ENCODE measurements around the gene RETSAT. TPM values are rescaled to one million over a fixed set of nuclear protein-coding genes. Genes with fewer than 3 reads are reported as not detected.
A peak's percentile ranks its signal among the peaks of the same experiment; 100 is the strongest.
"Not testable (repeated sequence)": the region's sequence is repeated elsewhere in the genome, so short reads cannot be mapped to it uniquely, and the experiment has no call there.

The RETSAT gene
- total RNA-seq, 1 experiment from 2014 or later: 32.3 TPM

GRCh38 chr2:85344356-85344954, 9.9 kb downstream of the RETSAT start:
- H3K27ac Mint-ChIP-seq (ENCODE audit: unreplicated experiment): no peak overlapping the region
- peaks cover 3% of the 10 kb centered on the region; the same call in 1 of the 2 replicates for H3K36me3 ChIP-seq (ENCODE audit: control insufficient read depth, insufficient read depth, low read length)

GRCh38 chr2:85343207-85343895, 11.0 kb downstream of the RETSAT start:
- CTCF ChIA-PET; H3K4me3 Mint-ChIP-seq (ENCODE audit: unreplicated experiment); H3K27ac Mint-ChIP-seq (ENCODE audit: unreplicated experiment); H3K36me3 ChIP-seq (ENCODE audit: control insufficient read depth, insufficient read depth, low read length); H3K9me3 ChIP-seq; intact Hi-C loops (cut with micrococcal nuclease; ENCODE audit: unreplicated experiment); H3K4me1 Mint-ChIP-seq (ENCODE audit: low read depth, unreplicated experiment); H3K27me3 ChIP-seq (replicated peaks; ENCODE audit: control insufficient read depth, insufficient read depth, low read length); H3K4me3 ChIP-seq (ENCODE audit: low read depth, low read length); POLR2A ChIA-PET; H3K27me3 Mint-ChIP-seq (ENCODE audit: insufficient read depth, unreplicated experiment); BruUV-seq (replicated peaks); H3K9me3 Mint-ChIP-seq (ENCODE audit: unreplicated experiment): not testable (repeated sequence)
- DNase-seq: peak in 1 of 2 experiments; percentile 13
- H3K36me3 Mint-ChIP-seq (ENCODE audit: insufficient read depth, unreplicated experiment): peaks cover 10% of the 10 kb centered on the region
- peaks cover 14% of the 10 kb centered on the region for H3K4me1 ChIP-seq

More at GRCh38 chr2:85344356-85344954, 9.9 kb downstream of the RETSAT start:
- intact Hi-C loops (cut with micrococcal nuclease; ENCODE audit: unreplicated experiment): no loop called here
- Histone ChIP-seq H3K4me3 (ENCODE audit: low read depth, low read length) (no peak overlapping the region), H3K9me3 (no peaks in the 10 kb centered on the region), H3K4me1 (peaks cover 14% of the 10 kb centered on the region), H3K27me3 (replicated peaks; ENCODE audit: control insufficient read depth, insufficient read depth, low read length) (no peaks in the 10 kb centered on the region)
- H3K4me1 Mint-ChIP-seq (ENCODE audit: low read depth, unreplicated experiment): peaks cover 13% of the 10 kb centered on the region
- POLR2A ChIA-PET: no interaction called here
- DNase-seq: no peak
- CTCF ChIA-PET: no interaction called here
- no peak overlapping the region for H3K4me3 Mint-ChIP-seq (ENCODE audit: unreplicated experiment)
- BruUV-seq (replicated peaks): no TSS peak
- H3K9me3 Mint-ChIP-seq (ENCODE audit: unreplicated experiment): no peaks in the 10 kb centered on the region
- TF ChIP-seq, protein P1, sequence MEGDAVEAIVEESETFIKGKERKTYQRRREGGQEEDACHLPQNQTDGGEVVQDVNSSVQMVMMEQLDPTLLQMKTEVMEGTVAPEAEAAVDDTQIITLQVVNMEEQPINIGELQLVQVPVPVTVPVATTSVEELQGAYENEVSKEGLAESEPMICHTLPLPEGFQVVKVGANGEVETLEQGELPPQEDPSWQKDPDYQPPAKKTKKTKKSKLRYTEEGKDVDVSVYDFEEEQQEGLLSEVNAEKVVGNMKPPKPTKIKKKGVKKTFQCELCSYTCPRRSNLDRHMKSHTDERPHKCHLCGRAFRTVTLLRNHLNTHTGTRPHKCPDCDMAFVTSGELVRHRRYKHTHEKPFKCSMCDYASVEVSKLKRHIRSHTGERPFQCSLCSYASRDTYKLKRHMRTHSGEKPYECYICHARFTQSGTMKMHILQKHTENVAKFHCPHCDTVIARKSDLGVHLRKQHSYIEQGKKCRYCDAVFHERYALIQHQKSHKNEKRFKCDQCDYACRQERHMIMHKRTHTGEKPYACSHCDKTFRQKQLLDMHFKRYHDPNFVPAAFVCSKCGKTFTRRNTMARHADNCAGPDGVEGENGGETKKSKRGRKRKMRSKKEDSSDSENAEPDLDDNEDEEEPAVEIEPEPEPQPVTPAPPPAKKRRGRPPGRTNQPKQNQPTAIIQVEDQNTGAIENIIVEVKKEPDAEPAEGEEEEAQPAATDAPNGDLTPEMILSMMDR (IDR thresholded peaks at IDR 0.05; ENCODE audit: insufficient read depth in 1 of 2, low read depth in 1 of 2, low read length in 1 of 2, severe bottlenecking in 1 of 2, unreplicated experiment in 1 of 2): no peak
- H3K36me3 Mint-ChIP-seq (ENCODE audit: insufficient read depth, unreplicated experiment): peaks cover 17% of the 10 kb centered on the region
- H3K27me3 Mint-ChIP-seq (ENCODE audit: insufficient read depth, unreplicated experiment): no peaks in the 10 kb centered on the region

DNA sequence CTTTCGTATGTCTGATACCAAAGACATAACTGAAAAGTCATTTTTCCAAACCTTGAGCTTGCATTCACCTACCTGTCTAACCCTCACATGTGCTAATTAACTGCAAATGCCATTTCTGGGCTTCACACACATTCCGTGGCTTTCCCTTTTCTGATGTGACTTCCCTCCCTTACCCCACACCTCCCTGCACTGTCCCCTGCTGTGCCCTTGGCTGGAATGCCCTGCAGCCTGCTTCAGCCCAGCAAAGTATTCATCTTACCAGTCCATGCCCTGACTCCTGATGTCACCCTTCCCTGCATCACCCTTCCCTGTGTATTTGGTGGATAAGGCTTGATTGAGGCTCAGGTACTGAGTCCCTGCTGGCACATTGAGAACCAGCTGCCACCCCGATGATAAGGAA, 12.2 kb downstream of the RETSAT start:
- H3K27me3 Mint-ChIP-seq (ENCODE audit: insufficient read depth, unreplicated experiment): no peaks in the 10 kb centered on the region
- H3K27ac Mint-ChIP-seq (ENCODE audit: unreplicated experiment): no peak overlapping the region
- H3K4me3 Mint-ChIP-seq (ENCODE audit: unreplicated experiment): no peak overlapping the region
- no peaks in the 10 kb centered on the region for H3K9me3 Mint-ChIP-seq (ENCODE audit: unreplicated experiment)
- Histone ChIP-seq H3K4me3 (ENCODE audit: low read depth, low read length) (no peak overlapping the region), H3K4me1 (peaks cover 3% of the 10 kb centered on the region; the same call in 1 of the 2 replicates), H3K36me3 (ENCODE audit: control insufficient read depth, insufficient read depth, low read length) (peaks cover 3% of the 10 kb centered on the region; the same call in 1 of the 2 replicates), H3K27me3 (replicated peaks; ENCODE audit: control insufficient read depth, insufficient read depth, low read length) (no peaks in the 10 kb centered on the region), H3K9me3 (no peaks in the 10 kb centered on the region)
- H3K4me1 Mint-ChIP-seq (ENCODE audit: low read depth, unreplicated experiment): no peaks in the 10 kb centered on the region
- no TSS peak for BruUV-seq (replicated peaks)
- no peak for DNase-seq
- intact Hi-C loops (cut with micrococcal nuclease; ENCODE audit: unreplicated experiment): no loop called here
- TF ChIP-seq, protein P1 (IDR thresholded peaks at IDR 0.05; ENCODE audit: insufficient read depth in 1 of 2, low read depth in 1 of 2, low read length in 1 of 2, severe bottlenecking in 1 of 2, unreplicated experiment in 1 of 2): no peak
- H3K36me3 Mint-ChIP-seq (ENCODE audit: insufficient read depth, unreplicated experiment): no peaks in the 10 kb centered on the region
- ChIA-PET POLR2A (no interaction called here), CTCF (no interaction called here)
